ENCODE data around the gene ACAA2.

GRCh38 chr18:49858309-49859020 lies 45.1 kb upstream of the ACAA2 start:
- TF ChIP-seq ESRRA (IDR thresholded peaks at IDR 0.05; ENCODE audit: borderline replicate concordance, low read length) (no peak), MAX (IDR thresholded peaks at IDR 0.05) (no peak; the same call in 1 of the 2 replicates), CTCF (IDR thresholded peaks at IDR 0.05) (peak; percentile 88), KDM1A (IDR thresholded peaks at IDR 0.05; ENCODE audit: low read depth) (no peak)
- TF ChIP-seq, protein P1, sequence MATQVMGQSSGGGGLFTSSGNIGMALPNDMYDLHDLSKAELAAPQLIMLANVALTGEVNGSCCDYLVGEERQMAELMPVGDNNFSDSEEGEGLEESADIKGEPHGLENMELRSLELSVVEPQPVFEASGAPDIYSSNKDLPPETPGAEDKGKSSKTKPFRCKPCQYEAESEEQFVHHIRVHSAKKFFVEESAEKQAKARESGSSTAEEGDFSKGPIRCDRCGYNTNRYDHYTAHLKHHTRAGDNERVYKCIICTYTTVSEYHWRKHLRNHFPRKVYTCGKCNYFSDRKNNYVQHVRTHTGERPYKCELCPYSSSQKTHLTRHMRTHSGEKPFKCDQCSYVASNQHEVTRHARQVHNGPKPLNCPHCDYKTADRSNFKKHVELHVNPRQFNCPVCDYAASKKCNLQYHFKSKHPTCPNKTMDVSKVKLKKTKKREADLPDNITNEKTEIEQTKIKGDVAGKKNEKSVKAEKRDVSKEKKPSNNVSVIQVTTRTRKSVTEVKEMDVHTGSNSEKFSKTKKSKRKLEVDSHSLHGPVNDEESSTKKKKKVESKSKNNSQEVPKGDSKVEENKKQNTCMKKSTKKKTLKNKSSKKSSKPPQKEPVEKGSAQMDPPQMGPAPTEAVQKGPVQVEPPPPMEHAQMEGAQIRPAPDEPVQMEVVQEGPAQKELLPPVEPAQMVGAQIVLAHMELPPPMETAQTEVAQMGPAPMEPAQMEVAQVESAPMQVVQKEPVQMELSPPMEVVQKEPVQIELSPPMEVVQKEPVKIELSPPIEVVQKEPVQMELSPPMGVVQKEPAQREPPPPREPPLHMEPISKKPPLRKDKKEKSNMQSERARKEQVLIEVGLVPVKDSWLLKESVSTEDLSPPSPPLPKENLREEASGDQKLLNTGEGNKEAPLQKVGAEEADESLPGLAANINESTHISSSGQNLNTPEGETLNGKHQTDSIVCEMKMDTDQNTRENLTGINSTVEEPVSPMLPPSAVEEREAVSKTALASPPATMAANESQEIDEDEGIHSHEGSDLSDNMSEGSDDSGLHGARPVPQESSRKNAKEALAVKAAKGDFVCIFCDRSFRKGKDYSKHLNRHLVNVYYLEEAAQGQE (IDR thresholded peaks at IDR 0.05): no peak

Data from A549 (cell line).